ENCODE results near the gene LAMC2. TPM values are rescaled to one million over a fixed set of nuclear protein-coding genes. Genes with fewer than 3 reads are reported as not detected.

Gene LAMC2
- total and polyA plus RNA-seq, 2 experiments from 2014 or later, result 0.42 to 0.43 TPM

- Histone ChIP-seq H3K4me1 (ENCODE audit: low read depth) (no peaks in the 10 kb centered on the region), H3K4me3 (no peak overlapping the region), H3K36me3 (no peaks in the 10 kb centered on the region), H3K9me3 (ENCODE audit: low read depth) (no peaks in the 10 kb centered on the region), H3K27me3 (no peaks in the 10 kb centered on the region), H3K27ac (no peak overlapping the region)
- no peak for DNase-seq (ENCODE audit: low read depth in 1 of 2, low spot score in 1 of 2)
- no peak for TF ChIP-seq CTCF (IDR thresholded peaks at IDR 0.05; ENCODE audit: low read depth, low read length)
Observed at GRCh38 chr1:183167676-183168075, 18.4 kb upstream of the LAMC2 start.

GRCh38 chr1:183168308-183168707, 17.8 kb upstream of the LAMC2 start:
- no peaks in the 10 kb centered on the region for H3K36me3 ChIP-seq
- no peak overlapping the region for H3K27ac ChIP-seq
- H3K4me3 ChIP-seq, result no peak overlapping the region
- no peak for TF ChIP-seq CTCF (IDR thresholded peaks at IDR 0.05; ENCODE audit: low read depth, low read length)
- no peak for DNase-seq (ENCODE audit: low read depth in 1 of 2, low spot score in 1 of 2)
- no peaks in the 10 kb centered on the region for H3K4me1 ChIP-seq (ENCODE audit: low read depth)
- no peaks in the 10 kb centered on the region for H3K27me3 ChIP-seq
- H3K9me3 ChIP-seq (ENCODE audit: low read depth), result no peaks in the 10 kb centered on the region

- Histone ChIP-seq H3K27ac (no peak overlapping the region), H3K36me3 (no peaks in the 10 kb centered on the region), H3K4me1 (ENCODE audit: low read depth) (peaks cover 14% of the 10 kb centered on the region), H3K27me3 (no peaks in the 10 kb centered on the region), H3K9me3 (ENCODE audit: low read depth) (no peaks in the 10 kb centered on the region), H3K4me3 (no peak overlapping the region)
- no peak for DNase-seq (ENCODE audit: low read depth in 1 of 2, low spot score in 1 of 2)
- no peak for TF ChIP-seq CTCF (IDR thresholded peaks at IDR 0.05; ENCODE audit: low read depth, low read length)
Observed at GRCh38 chr1:183173828-183174227, 12.2 kb upstream of the LAMC2 start.

DNA sequence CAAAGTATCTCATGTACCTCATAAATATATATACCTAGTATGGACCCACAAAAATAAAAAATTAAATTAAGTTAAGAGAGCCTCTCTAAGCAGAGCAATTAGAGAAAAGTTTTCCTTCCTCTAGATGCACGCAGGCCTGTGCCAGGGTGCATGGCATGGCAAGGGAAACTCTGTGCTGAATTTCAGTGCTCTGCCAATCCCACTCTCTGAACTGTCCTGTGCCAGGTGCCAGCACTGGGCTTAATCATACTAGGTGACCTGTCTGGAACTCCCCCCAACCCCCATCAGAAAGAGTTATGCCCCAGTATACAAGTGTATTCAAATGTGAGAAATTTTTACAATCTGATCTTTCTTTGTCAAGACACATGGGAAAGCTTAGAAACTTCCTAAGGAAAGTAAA, 10.4 kb upstream of the LAMC2 start:
- Histone ChIP-seq H3K9me3 (ENCODE audit: low read depth) (no peaks in the 10 kb centered on the region), H3K4me3 (no peak overlapping the region)

DNA sequence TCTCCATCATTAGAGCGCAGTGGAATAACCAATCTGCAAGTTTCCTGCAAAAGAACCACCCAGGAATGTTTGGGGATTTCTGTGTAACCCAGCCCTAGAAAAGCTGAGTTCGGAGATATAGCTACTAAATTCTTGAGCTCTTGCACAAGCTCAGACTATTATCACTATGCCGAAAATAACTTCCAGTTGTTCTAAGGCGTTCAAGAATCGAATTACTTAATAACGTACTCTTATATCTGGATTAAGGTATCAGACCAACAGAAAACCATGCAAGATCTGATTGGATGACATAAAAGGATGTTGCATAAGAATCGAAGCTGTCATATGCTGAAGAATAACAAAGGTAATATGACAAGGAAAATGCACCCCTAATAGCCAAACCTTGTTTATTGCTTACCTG, 7.5 kb upstream of the LAMC2 start:
- Histone ChIP-seq H3K27ac (no peak overlapping the region), H3K36me3 (no peaks in the 10 kb centered on the region), H3K4me3 (no peak overlapping the region), H3K27me3 (no peaks in the 10 kb centered on the region), H3K4me1 (ENCODE audit: low read depth) (peaks cover 21% of the 10 kb centered on the region), H3K9me3 (ENCODE audit: low read depth) (no peaks in the 10 kb centered on the region)
- TF ChIP-seq CTCF (IDR thresholded peaks at IDR 0.05; ENCODE audit: low read depth, low read length), result no peak
- peak in 1 of 2 donors; percentile 66 for DNase-seq (ENCODE audit: low read depth in 1 of 2, low spot score in 1 of 2)

More for the DNA sequence above, 10.4 kb upstream of the LAMC2 start:
- Histone ChIP-seq H3K4me1 (ENCODE audit: low read depth) (peaks cover 20% of the 10 kb centered on the region), H3K27ac (no peak overlapping the region), H3K27me3 (no peaks in the 10 kb centered on the region), H3K36me3 (no peaks in the 10 kb centered on the region)
- DNase-seq (ENCODE audit: low read depth in 1 of 2, low spot score in 1 of 2), result no peak
- TF ChIP-seq CTCF (IDR thresholded peaks at IDR 0.05; ENCODE audit: low read depth, low read length), result no peak

DNA sequence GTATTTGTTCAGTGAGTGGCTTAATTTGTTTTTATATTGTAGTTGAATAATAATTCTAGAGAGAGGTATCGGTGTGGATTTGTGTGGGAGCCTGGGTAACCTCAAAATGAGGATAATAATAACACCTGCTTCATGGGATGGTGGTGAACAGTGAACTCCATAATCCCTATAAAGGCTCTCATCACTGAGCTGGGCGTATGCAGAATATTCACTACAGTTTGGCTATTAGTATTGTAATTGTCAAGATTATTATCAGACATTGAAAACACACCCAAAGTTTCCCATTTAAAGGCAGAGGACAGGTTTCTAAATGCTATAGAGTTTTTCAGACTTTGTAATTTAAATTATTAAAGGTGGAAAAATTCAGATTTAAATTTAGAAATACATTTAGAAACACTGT, 7.0 kb upstream of the LAMC2 start:
- Histone ChIP-seq H3K4me3 (no peak overlapping the region), H3K36me3 (no peaks in the 10 kb centered on the region), H3K9me3 (ENCODE audit: low read depth) (no peaks in the 10 kb centered on the region), H3K27me3 (no peaks in the 10 kb centered on the region), H3K27ac (no peak overlapping the region), H3K4me1 (ENCODE audit: low read depth) (peaks cover 21% of the 10 kb centered on the region)
- TF ChIP-seq CTCF (IDR thresholded peaks at IDR 0.05; ENCODE audit: low read depth, low read length), result no peak
- DNase-seq (ENCODE audit: low read depth in 1 of 2, low spot score in 1 of 2), result no peak
